ENCODE data around the gene SMDT1.
A peak's percentile ranks its signal among the peaks of the same experiment; 100 is the strongest.
"Not testable (repeated sequence)": the region's sequence is repeated elsewhere in the genome, so short reads cannot be mapped to it uniquely, and the experiment has no call there.

Gene SMDT1

DNA sequence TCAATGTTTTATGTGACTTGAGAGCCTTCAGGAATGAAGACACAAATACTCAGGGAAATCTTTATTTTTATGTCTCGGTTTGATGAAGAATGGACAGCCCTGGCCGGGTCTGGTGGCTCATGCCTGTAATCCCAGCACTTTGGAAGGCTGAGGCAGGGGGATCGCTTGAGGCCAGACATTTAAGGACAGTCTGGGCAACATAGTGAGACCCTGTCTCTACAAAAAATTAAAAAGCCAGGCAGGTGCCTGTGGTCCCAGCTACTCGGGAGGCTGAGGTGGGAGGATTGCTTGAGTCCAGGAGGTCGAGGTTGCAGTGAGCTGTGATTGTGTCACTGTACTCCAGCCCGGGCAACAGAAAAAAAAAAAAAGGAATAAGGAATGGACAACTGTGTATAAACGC lies 8.0 kb upstream of the SMDT1 start:
- DNase-seq: not testable (repeated sequence)

DNA sequence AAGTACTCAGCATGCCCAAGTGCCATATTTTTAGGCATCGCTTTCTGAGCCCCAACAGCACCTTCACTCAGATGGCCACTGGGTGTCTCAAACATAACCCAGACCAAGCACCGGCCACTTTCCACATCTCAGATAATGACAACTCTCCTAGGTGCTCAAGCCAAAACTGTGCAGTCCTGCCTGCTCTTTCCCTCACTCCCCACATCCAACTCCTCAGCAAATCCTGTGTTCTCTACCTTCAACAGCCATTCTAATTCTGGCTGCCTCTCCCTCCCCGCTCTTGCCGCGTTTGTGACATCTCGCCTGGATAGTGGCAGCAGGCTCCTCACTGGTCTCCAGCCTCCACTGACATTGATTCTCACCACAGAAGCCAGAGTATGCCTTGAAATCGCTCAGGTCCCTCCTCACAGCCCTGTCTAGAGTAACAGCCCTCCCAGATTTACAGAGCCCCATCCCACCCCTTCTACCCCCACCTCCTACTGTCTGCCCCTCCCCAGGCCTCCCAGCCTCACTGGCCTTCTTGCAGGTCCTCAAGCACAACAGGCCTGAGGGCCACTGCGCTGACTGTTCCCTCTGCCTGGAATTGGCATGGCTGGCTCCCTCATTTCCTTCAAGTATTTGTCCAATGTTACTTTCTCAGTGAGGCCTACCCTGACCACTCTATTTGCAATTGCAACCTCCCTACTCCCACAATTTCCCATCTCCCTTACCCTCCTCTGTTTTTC lies 6.7 kb upstream of the SMDT1 start:
- DNase-seq: no peak

DNA sequence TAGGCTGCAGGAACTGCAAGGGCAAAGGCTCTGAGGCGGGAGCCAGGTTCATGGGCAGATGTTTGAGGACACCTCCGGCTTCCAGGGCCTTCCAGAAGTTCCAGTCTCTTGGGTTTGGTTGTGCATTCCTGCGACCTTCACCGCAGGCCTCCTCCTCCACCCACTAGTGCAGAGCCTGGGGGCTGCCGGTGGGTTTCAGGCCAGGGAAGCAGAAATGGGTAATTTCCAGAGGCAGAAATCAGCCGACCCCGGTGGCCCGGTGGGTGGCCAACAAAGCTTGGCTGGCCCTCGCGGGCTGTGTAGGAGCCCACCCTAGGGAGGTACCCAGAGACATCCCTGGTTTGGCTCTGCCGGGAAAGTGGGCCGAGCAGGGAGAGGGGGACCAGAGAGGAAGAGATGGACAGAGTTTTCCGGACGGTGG lies 5.9 kb upstream of the SMDT1 start:
- DNase-seq: no peak

DNA sequence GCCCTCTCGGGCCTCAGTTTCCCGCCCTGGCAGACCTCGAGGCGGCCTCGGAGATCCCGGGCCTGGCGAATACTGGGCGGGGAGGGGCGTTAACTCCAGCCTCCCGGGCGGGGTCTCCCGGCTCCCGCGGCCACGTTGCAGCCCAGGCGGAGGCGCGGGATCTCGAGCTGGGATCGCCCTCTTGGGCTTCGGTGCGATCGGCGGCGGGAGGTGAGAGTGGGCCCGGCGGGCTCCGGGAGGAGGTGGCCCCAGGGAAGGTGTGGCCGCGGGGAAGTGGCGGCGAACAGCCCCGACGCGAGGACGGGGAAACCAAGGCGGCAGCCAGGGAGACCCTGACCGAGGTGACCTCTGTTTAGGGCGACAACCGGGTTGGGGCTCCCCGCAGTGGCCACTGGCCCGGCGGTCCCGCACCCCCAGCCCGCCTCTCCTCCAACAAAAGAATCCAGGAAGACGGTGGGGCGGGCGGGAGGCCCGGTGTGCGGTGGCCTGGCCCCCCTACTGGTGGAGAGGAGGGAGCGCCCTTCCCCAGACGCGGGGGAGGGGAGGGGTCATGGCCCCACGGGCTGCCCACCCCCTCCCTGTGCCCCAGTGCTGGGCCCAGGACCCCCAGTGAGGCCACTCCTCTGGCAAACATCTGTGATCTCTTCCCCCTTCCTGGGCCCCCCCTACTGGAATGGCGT lies 5.2 kb upstream of the SMDT1 start, which contains the start of gene PHETA2:
Gene PHETA2 (plus strand): TSS at position 117 of the 680 bp plus-strand sequence. CDS start 3,046 bp downstream, outside the sequence.
- DNase-seq: no peak

DNA sequence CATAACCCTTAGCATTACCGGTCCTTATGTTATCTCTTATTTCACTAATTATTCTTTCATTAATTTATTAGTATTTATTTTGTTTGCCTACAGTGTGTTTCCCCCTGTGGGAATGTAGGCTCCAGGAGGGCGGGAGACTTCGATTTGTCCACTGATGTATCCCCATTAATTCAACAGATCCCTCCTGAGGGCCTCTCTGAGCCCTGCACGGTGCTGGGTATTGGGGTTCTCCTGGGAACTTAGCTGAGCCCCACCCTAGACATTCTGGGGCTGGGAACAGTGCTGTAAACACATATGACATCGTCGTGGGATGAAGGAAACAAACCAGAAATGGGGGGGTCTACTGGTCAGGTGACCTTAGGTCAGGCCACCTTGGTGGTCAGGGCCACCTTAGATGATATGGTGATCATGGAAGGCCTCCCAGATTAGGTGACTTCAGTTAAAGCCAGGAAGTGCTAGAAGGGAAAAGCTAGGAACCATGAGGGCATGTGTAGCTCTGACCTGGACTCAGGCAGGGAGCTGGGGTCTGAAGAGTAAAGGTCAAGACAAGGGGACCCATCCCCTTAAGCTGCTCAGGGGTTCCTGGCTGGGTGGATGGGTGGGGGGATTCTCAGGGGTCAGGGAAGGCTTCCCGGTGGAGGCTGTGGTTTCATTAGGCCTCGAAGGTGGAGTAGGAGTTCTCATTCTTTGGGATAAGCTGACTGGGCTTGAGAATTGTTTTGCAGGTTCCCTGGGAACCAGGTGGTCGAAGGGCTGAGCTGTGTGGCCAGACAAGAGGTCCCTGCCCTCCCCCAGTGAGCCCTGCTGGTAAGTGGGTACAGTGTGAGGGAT lies 4.4 kb upstream of the SMDT1 start:
- DNase-seq: no peak

DNA sequence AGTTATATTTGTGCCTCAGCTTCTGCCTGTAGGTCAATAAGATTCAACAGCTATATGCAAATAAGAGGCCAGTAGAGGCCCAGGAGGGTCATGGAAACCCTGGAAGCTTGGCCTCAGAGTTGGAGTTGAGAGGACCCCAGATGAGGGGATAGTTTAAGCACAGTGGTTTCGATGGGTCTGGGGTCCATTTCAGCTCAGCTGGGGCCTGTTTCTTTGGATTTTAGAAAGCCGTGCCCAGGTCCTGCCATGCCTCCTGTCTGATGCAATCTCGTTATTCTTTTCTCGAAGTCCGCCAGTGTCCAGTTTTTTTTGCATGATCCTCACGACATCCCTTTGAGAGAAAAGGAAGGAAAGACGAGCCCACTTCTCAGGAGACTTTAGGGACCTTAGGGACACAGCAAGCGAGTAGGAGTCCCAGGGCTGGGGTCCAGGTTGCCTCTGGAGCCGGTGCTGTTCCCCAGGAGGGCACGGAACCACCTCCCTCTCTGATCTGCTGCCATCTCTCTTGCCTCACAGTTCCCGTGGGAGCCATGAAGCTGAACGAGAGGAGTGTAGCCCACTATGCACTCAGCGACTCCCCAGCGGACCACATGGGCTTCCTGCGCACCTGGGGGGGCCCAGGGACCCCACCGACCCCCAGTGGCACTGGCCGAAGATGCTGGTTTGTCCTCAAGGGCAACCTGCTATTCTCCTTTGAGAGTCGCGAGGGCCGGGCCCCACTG lies 2.6 kb upstream of the SMDT1 start:
- DNase-seq: no peak

DNA sequence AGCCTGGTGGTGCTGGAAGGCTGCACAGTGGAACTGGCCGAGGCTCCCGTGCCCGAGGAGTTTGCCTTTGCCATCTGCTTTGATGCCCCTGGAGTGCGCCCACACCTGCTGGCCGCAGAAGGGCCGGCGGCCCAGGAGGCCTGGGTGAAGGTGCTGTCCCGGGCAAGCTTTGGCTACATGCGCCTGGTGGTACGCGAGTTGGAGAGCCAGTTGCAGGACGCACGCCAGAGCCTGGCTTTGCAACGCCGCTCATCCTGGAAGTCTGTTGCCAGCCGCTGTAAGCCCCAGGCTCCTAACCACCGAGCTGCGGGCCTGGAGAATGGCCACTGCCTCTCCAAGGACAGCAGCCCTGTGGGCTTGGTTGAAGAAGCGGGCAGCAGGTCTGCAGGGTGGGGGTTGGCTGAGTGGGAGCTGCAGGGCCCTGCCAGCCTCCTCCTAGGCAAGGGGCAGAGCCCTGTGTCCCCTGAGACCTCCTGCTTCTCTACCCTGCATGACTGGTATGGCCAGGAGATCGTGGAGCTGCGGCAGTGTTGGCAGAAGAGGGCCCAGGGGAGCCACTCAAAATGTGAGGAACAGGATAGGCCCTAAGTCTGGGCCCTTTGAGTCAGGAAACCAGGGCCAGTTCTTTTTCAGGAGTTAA lies 1.9 kb upstream of the SMDT1 start:
- no peak for DNase-seq

DNA sequence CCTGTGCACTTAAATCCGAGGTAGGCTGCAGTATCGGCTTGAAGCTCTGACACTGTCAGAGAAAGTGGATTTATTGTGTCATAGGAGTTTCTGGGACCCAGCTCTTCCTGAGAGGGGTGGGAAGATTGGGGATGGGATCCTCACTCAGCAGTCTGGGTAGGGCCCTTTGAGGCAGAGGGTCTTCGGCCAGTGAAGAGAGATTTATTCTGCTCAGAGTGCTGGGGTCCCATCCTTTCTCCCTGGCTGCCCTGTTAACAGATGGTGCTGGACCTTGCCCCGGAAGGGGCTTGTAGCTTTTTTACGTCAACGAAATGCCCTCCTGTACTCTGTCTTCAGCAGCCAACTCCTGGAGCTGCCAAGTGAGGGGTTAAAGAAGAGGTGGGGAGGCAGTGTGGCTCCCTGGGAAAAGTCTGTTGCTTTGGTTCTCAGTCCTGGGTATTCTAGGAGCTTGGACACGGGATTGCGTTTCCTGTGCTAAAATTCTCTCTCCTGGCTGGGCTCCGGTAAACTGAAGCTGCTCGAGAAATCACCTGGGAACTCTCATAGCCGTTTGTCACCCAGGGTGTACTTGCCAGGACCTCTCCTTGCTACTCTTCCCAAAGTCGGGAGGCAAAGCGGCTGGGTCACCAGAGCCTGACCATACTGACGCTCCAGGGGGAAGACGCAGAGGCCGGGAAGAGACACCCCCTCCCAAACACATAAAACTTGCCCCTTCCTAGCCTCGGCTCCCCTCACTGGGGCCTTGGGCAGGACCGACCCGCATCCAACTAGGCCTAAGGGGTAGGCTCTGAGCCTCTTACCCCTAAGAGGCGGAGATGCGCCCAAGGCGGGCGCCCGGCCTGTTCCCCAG lies 806 bp upstream of the SMDT1 start:
- DNase-seq: peak; percentile 66

DNA sequence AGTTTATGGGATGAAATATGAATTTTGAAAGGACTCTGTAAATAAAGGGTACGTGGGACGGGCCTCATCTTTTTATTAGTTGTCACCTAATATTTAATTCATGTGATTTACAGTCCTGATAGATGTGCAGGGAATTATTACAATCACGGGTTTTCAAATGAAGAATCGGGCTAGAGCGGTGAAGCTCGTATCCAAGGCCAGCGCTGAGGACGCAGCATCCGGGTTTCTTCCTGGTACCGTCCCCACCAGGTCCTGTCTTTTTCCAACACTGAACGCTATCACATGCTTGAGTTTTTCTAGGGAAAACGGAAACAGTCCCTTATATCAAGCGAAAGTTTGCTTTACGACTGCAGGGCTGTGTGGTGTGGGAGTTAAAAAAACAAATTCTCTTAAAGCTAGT lies 787 bp downstream of the SMDT1 start:
- DNase-seq: peak; percentile 80

DNA sequence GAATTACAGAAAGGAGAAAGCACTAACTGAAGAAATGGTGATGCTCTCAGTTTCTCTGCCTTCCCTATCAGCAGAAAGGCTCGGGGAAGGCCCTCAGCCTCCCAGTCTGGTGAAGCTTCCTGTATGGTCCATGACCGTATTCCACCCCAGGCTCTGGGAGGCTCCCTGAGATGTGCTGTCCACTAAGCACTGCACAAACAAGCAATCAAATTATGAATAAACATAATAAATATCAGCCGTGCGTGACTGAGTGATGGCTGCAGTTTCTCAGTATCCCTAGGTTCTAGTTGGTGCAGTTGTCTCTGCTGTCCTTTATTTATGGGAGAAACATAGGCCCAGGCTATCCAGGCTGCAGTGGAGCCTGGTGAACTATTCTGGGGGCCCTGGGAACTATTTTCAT lies 3.6 kb downstream of the SMDT1 start:
- DNase-seq: no peak

DNA sequence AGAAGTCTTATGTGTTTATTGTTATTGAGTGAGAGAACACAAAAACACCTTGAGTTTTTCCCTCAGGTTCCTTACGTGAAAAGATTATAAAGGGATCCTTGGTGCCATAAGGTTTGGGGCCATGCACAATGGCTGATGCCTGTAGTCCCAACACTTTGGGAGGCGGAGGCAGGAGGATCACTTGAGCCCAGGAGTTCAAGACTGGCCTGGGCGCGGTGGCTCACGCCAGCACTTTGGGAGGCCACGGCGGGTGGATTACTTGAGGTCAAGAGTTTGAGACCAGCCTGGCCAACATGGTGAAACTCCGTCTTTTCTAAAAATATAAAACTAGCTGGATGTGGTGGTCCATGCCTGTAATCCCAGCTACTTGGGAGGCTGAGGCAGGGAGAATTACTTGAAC lies 5.4 kb downstream of the SMDT1 start:
- no peak for DNase-seq

DNA sequence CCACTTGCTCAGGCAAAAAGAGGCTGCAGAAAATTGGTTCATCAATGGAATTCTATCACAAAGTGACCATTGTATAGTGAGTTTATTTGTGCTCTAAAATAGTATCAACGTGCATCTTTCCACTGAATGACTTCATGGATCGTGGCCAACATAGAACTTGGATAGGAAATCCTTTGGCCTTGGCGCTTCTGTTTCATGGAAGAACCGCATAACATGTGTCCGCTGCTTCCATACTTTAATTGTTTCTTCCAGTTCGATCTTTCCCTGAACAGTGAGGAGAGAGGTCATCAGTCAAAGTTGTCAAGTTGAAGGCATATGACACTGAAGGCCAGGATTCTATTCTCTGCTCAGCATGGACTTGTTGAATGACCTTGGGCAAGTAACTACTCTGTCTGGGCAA lies 6.6 kb downstream of the SMDT1 start:
- DNase-seq: no peak

DNA sequence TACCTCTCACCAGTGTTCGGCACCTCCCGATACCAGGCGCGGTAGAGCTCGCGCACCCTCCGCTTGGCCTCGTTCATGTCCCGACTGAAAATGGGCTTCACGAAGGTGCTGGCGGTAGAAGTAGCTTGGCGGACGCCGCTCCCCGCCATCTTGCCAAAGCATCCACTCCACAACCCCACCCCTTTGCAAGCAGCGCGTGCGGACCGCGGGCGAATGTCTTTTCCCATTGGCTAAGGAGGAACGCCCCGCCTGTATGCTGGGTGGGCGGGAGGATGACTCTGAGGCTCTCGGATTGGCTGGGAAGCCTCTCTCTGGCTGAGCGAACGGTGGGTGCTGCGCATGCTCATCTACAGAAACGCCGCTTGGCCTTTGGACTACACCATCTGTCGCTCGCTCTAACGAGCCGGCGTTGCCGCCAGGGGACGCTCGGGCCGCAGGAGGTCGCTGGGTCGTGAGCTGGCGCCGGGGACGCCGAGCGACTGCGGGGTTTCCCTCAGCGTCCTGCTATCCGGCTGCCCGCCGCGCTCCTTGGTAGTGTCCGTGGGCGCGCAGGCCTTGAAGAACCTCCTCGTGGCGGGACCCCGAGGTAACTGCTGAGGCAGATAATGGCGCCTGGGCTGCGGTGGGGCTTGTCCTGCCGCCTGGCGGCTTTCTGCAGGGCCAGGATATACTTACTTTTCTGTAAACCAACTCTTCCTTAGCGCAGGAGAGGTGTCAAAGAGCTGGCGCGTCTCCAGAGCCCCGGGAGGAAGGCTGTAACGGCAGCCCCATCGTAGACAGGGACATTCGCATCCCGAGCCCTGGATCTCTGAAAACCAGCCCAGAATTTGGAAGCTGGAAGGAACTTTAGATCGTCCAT lies 11.3 kb downstream of the SMDT1 start, which contains the start of gene NDUFA6:
Gene NDUFA6 (minus strand): TSS at position 177 of the 859 bp plus-strand sequence. CDS start 28 bp downstream, at position 149.
- DNase-seq: peak; percentile 100

DNA sequence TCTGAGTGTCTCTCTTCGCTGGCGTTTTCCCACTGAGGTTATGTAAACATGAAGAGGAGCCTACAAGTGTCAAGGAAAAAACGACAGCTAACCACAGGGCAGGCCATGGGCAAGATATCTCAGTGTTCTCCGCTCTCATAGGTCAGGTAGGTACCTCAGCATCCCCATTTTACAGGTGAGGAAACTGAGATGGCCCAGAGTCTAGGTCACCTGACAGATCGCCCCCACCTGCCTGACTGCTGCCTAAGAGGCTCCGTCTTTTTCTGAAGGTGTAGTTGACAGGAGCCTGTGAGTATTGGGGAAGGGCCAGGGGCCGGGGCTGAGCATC lies 11.9 kb downstream of the SMDT1 start:
- no peak for DNase-seq

DNA sequence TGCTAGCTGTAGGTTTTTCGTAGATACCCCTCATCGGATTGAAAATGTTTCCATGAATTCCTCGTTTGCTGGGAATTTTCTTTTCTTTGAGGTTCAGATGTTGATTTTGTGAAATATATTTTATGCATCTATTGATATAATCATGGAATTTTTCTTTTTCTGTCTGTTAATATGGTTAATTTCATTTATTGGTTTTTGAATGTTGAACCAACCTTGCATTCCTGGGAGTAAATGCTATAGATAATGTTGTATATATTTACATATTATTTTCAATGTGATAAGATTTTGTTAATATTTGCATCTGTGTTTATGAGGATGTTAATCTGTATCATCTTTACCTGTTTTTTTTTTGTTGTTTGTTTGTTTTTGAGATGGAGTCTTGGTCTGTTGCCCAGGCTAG lies 21.7 kb downstream of the SMDT1 start:
- DNase-seq: no peak

DNA sequence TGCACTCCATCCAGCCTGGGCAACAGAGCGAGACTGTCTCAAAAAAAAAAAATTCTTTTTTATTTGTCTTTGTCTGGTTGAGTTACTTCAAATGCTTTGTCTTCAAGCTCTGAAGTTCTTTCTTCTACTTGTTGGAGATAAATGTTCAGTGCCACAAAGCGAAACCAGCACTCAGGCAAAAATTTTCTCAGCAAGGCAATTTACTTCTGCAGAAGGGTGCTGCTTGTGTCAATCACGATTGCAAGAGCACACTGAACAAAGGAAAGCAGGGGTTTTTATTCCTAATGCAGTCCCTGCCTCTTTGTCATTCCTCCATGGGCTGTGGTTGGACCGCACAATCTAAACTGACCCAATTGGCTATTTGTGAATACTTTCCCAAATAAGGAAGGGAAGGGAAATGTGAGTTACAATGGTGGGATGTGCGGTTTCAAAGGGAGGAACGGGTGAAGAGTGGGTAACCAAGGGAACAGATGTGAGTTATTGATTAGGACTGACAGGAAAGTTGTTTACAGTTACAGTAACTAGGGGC lies 24.9 kb downstream of the SMDT1 start:
- not testable (repeated sequence) for DNase-seq

DNA sequence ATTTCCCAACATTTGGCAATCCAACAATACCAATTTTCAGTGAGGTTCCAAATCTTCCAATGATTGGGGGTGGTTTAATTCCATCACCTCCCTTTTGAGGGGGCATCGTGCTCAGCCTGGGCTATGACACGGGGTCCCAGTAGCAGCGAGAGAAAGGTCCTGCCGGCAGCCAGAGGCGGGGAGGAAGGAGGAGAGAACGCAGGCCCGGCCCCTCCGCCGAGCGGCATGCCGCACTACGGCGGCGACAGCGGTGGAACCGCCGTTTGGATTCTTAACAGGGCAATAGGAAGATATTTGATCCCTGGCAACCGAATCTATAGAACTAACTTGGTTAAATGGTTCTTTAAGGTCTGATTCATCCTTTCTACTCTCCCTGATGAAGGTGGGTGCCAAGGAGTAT lies 29.3 kb downstream of the SMDT1 start:
- no peak for DNase-seq

DNA sequence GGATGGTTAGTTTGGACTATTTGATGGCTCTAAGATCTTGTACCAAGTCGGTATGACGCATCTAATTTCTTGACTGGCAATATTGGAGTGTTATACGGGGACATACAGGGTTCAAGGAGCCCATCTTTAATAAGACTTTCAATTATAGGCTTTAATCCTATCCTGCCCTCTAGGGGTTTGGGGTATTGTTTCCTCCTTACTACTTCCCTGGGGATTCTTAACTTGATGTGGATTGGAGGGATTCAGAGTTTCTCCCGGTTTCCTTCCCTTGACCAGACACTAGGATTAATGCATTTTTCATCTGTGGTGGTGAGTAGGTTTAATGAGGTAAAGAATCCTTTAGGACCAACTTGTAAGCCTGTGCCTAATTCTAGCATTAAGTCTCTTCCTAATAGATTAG lies 32.3 kb downstream of the SMDT1 start:
- no peak for DNase-seq

DNA sequence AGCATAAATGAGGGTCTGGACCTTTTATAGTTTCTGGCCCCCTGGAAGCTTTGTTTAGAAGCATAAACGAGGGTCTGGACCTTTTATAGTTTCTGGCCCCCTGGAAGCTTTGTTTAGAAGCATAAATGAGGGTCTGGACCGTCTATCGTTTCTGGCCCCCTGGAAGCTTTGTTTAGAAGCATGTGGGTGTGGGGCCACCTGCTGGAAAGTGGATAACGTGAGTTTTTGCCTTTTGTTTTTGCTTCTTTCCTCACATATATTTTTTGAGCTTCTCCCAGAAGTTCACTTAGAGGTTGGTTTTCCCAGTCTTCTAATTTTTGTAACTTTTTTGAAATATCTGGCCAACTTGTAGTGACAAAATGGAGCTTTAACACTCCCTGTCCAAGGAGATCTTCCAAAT lies 33.3 kb downstream of the SMDT1 start:
- not testable (repeated sequence) for DNase-seq

DNA sequence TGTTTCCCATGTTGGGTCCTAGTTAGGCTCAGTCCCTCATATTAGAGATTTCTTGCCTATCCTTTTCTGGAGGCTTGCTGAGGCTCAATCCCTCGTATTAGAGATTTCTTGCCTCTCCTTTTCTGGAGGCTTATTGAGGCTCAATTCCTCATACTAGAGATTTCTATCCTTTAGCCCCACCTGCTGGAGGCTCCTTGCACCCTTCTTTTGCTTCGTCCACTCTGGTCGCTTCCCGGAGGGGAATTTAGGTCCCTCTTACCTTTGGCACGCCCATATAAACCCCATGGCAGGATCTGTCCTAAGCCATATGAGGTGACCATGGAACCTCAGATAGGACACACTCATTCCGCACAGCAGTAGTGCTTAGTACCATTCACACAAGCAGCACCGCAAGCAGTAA lies 35.2 kb downstream of the SMDT1 start:
- DNase-seq: no peak
